OCI-LY1 (cell line): ENCODE data around the gene FAM168A.

Experiments used
- EZH2 ChIP-seq: fragments of 200-600 bp; sonication (generic), shearing (Covaris generic); IDR thresholded peaks from 2 replicates; pipeline ENCODE4 v1.8.0; 2017; ENCODE audit warnings: borderline replicate concordance, mixed run types, mild to moderate bottlenecking, antibody characterized with exemption, low read length, moderate library complexity, mixed read lengths
- TF ChIP-seq, protein P1 (sequence below): fragments of 200-600 bp; sonication (generic), shearing (Covaris generic); IDR thresholded peaks from 2 replicates; pipeline ENCODE4 v1.5.1; 2017; ENCODE audit warnings: mild to moderate bottlenecking, antibody characterized with exemption, low read length, moderate library complexity, mixed read lengths

GRCh38 chr11:73361953-73362776 is 235.7 kb downstream of the FAM168A start:
- TF ChIP-seq, protein P1, sequence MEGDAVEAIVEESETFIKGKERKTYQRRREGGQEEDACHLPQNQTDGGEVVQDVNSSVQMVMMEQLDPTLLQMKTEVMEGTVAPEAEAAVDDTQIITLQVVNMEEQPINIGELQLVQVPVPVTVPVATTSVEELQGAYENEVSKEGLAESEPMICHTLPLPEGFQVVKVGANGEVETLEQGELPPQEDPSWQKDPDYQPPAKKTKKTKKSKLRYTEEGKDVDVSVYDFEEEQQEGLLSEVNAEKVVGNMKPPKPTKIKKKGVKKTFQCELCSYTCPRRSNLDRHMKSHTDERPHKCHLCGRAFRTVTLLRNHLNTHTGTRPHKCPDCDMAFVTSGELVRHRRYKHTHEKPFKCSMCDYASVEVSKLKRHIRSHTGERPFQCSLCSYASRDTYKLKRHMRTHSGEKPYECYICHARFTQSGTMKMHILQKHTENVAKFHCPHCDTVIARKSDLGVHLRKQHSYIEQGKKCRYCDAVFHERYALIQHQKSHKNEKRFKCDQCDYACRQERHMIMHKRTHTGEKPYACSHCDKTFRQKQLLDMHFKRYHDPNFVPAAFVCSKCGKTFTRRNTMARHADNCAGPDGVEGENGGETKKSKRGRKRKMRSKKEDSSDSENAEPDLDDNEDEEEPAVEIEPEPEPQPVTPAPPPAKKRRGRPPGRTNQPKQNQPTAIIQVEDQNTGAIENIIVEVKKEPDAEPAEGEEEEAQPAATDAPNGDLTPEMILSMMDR, result no peak
- no peak for TF ChIP-seq EZH2
